Measurements from ENCODE around the gene ACOXL. TPM values are rescaled to one million over a fixed set of nuclear protein-coding genes. Genes with fewer than 3 reads are reported as not detected.

The ACOXL gene
- total and polyA plus RNA-seq, 2 of the 8 experiments (the other 6 are each of a cell fraction or from before 2014, with no cell fraction given) = 11.4 to 20.6 TPM

GRCh38 chr2:110955556-110955955 lies 223.2 kb downstream of the ACOXL start:
- Histone ChIP-seq H3K79me2 (ENCODE audit: control insufficient read depth in 1 of 2, insufficient read depth in 2 of 2, low read length in 2 of 2) (no peaks in the 10 kb centered on the region), H4K8ac (ENCODE audit: extremely low read depth, insufficient read depth, low read length) (no peak overlapping the region), H4K5ac (ENCODE audit: insufficient read length, low read depth, low read length) (no peak overlapping the region), H3K36me3 (ENCODE audit: control insufficient read depth in 2 of 4, insufficient read depth in 4 of 4, low read length in 3 of 4) (no peaks in the 10 kb centered on the region), H3K4me3 (ENCODE audit: extremely low read depth in 1 of 4, insufficient read depth in 2 of 4, low read depth in 3 of 4, low read length in 4 of 4) (no peak overlapping the region), H2BK20ac (ENCODE audit: low read length) (no peak overlapping the region), H3K4ac (replicated peaks; ENCODE audit: insufficient read length, low read depth, low read length) (no peak overlapping the region), H4K91ac (replicated peaks; ENCODE audit: insufficient read length, low read length) (no peak overlapping the region), H3K79me1 (ENCODE audit: low read depth, low read length) (no peaks in the 10 kb centered on the region), H3K18ac (ENCODE audit: extremely low read depth, low read length) (no peak overlapping the region), H4K20me1 (replicated peaks in 1 of 2; ENCODE audit: control insufficient read depth in 1 of 2, insufficient read depth in 2 of 2, low read length in 2 of 2) (no peaks in the 10 kb centered on the region), H2BK120ac (replicated peaks; ENCODE audit: low read depth, low read length) (no peak overlapping the region), H3K23ac (ENCODE audit: insufficient read length) (no peak overlapping the region), H2AFZ (ENCODE audit: low read length) (no peak overlapping the region), H2BK12ac (ENCODE audit: low read depth, low read length) (no peak overlapping the region), H3K27ac (ENCODE audit: low read depth, low read length) (no peak overlapping the region), H3K4me2 (ENCODE audit: insufficient read depth in 1 of 2, low read depth in 2 of 2, low read length in 2 of 2) (no peak overlapping the region), H3K9me3 (ENCODE audit: insufficient read depth in 2 of 2, low read depth in 1 of 2, low read length in 1 of 2) (no peaks in the 10 kb centered on the region), H3K56ac (replicated peaks; ENCODE audit: insufficient read length, low read depth, low read length) (no peak overlapping the region), H3K14ac (ENCODE audit: insufficient read length) (no peak overlapping the region), H3K9ac (replicated peaks in 1 of 4; ENCODE audit: extremely low read depth in 1 of 4, low read depth in 3 of 4, low read length in 3 of 4) (no peak overlapping the region), H3K23me2 (ENCODE audit: low read depth, low read length) (no peaks in the 10 kb centered on the region), H2AK5ac (ENCODE audit: low read depth, low read length) (no peak overlapping the region), H3K4me1 (replicated peaks in 1 of 4; ENCODE audit: control insufficient read depth in 3 of 4, insufficient read depth in 4 of 4, low read length in 3 of 4) (0 out of 7 replicates have a peak, but pooled peaks cover 0 to 3% (median 0%) of the 10 kb centered on the region in 4 experiments), H2BK15ac (ENCODE audit: low read length) (no peak overlapping the region), H3K27me3 (replicated peaks in 1 of 4; ENCODE audit: control insufficient read depth in 3 of 4, extremely low read depth in 1 of 4, insufficient read depth in 3 of 4, low read length in 3 of 4) (no peaks in the 10 kb centered on the region), H2BK5ac (ENCODE audit: low read depth, low read length) (no peak overlapping the region)
- no peak for FAIRE-seq
- CTCF ChIA-PET (ENCODE audit: partially characterized antibody) = interaction anchor here (0.5 to 1.1 kb wide), 2 partner anchors 15 to 144 kb away, joined by 3 to 4 read pairs; no protein-coding TSS in a partner anchor
- 83% methylated on average over 3 of the region's 3 CpGs; no CpG with 5 or more reads in 1 of the 2 experiments for WGBS, 2 experiments (ENCODE audit: extremely low coverage in 1 of 2, insufficient coverage in 1 of 2, insufficient read length in 1 of 2, insufficient replicate concordance in 2 of 2, low coverage in 1 of 2, low lambda C conversion rate in 2 of 2, missing lambda C conversion rate in 1 of 2)
- no peak for DNase-seq (ENCODE audit: low read depth in 1 of 2, low spot score in 2 of 2)
- POLR2A ChIA-PET (ENCODE audit: partially characterized antibody) = no interaction called here
- TF ChIP-seq TBP (IDR thresholded peaks at IDR 0.05; ENCODE audit: low read depth, low read length) = no peak
- no peak for TF ChIP-seq EGR1 (IDR thresholded peaks at IDR 0.05; ENCODE audit: borderline replicate concordance, low read depth, low read length)
- TF ChIP-seq RFX5 (IDR thresholded peaks at IDR 0.05; ENCODE audit: borderline replicate concordance, low read depth, low read length) = no peak
- TF ChIP-seq TAF1 (IDR thresholded peaks at IDR 0.05; ENCODE audit: low read depth, low read length) = no peak
- 0 out of 2 replicates have a peak, but pooled peaks have one; percentile 18 for TF ChIP-seq YY1 (IDR thresholded peaks at IDR 0.05; ENCODE audit: low read depth, low read length)
- TF ChIP-seq NRF1 (IDR thresholded peaks at IDR 0.05; ENCODE audit: low read depth, low read length) = no peak
- TF ChIP-seq KDM1A (IDR thresholded peaks at IDR 0.05; ENCODE audit: borderline replicate concordance, low read length) = peak; percentile 46; the same call in 1 of the 2 replicates
- no peak for TF ChIP-seq KDM5A (IDR thresholded peaks at IDR 0.05; ENCODE audit: low read length)
- TF ChIP-seq CTBP2 (IDR thresholded peaks at IDR 0.05; ENCODE audit: borderline replicate concordance, insufficient read depth, insufficient read length, low read length) = no peak
- TF ChIP-seq ZNF274 (IDR thresholded peaks at IDR 0.05; ENCODE audit: borderline replicate concordance, extremely low read depth, low read length) = no peak
- TF ChIP-seq, protein P1, sequence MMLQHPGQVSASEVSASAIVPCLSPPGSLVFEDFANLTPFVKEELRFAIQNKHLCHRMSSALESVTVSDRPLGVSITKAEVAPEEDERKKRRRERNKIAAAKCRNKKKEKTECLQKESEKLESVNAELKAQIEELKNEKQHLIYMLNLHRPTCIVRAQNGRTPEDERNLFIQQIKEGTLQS (IDR thresholded peaks at IDR 0.05; ENCODE audit: insufficient read depth, low read depth, low read length) = no peak
